Peyer's patch (tissue), 4 donors: ENCODE data around the gene TRIM5. TPM values are rescaled to one million over a fixed set of nuclear protein-coding genes. Genes with fewer than 3 reads are reported as not detected.
"Not testable (repeated sequence)": the region's sequence is repeated elsewhere in the genome, so short reads cannot be mapped to it uniquely, and the experiment has no call there.

Experiments used
- DNase-seq, 3 donors: peaks; one replicate each; pipeline ENCODE4 v3.0.0-alpha.2; 2017 to 2019
- H3K27ac ChIP-seq, 4 donors: fragments of 200-600 bp; sonication (generic); one replicate each; pipeline ENCODE4 v1.5.1; 2016 to 2019
- H3K27me3 ChIP-seq, 2 donors: fragments of 200-600 bp; sonication (generic); one replicate each; pipeline ENCODE4 v1.5.1; 2019
- H3K36me3 ChIP-seq, 3 donors: fragments of 200-600 bp; sonication (generic); one replicate each; pipeline ENCODE4 v1.5.1; 2016 to 2019
- H3K4me1 ChIP-seq, 4 donors: fragments of 200-600 bp; sonication (generic); one replicate each; pipeline ENCODE4 v1.5.1; 2016 to 2019
- H3K4me3 ChIP-seq, 4 donors: fragments of 200-600 bp; sonication (generic); 1 replicate in 3 of 4; 2 replicates in 1 of 4; pipeline ENCODE4 v1.5.1; 2016 to 2019; ENCODE audit warnings: mild to moderate bottlenecking in 1 of 4
- H3K9me3 ChIP-seq, 4 donors: fragments of 200-600 bp; sonication (generic); one replicate each; pipeline ENCODE4 v1.5.1; 2016 to 2019; ENCODE audit warnings: mild to moderate bottlenecking in 1 of 4
- CTCF ChIP-seq, 6 experiments: fragments of 450-650 bp in 4 of 6; fragments of 200-600 bp in 2 of 6; sonication (generic) in 1 of 6; IDR thresholded peaks; one replicate each; pipeline ENCODE4 v1.5.1; 2017 to 2019; ENCODE audit warnings: antibody characterized with exemption in 6 of 6, mild to moderate bottlenecking in 3 of 6, moderate library complexity in 1 of 6
- POLR2A ChIP-seq, 2 donors: fragments of 450-650 bp; IDR thresholded peaks; one replicate each; pipeline ENCODE4 v1.5.1; 2017; ENCODE audit warnings: antibody characterized with exemption in 2 of 2, mild to moderate bottlenecking in 2 of 2, moderate library complexity in 2 of 2
- total RNA-seq, 4 donors: library from RNA; depleted of rRNA; stranded (reverse); fragments of >200 nt; gene quantifications; one replicate each; pipeline ENCODE4 v1.1.0, GENCODE V29; 2016

The TRIM5 gene
- total RNA-seq, 4 donors from 2014 or later: 8.1 to 55.3 (median 21.3) TPM

GRCh38 chr11:5686426-5686825 is 1.6 kb upstream of the TRIM5 start:
- Histone ChIP-seq H3K27me3 (no peaks in the 10 kb centered on the region), H3K4me3 (no peak overlapping the region), H3K9me3 (no peaks in the 10 kb centered on the region), H3K4me1 (peaks cover 0 to 21% (median 6%) of the 10 kb centered on the region in 4 donors), H3K36me3 (no peaks in the 10 kb centered on the region), H3K27ac (no peak overlapping the region)
- TF ChIP-seq POLR2A (IDR thresholded peaks at IDR 0.05): no peak
- no peak for TF ChIP-seq CTCF (IDR thresholded peaks at IDR 0.05)
- no peak for DNase-seq

GRCh38 chr11:5684036-5684645 is 733 bp downstream of the TRIM5 start:
- H3K36me3 ChIP-seq: peaks cover 0 to 9% (median 0%) of the 10 kb centered on the region in 3 donors
- H3K9me3 ChIP-seq: no peaks in the 10 kb centered on the region
- peaks cover 0 to 12% (median 5%) of the 10 kb centered on the region in 4 donors for H3K4me1 ChIP-seq
- H3K4me3 ChIP-seq: peak overlapping the region; percentile 43 to 60 (median 50)
- no peaks in the 10 kb centered on the region for H3K27me3 ChIP-seq
- peak overlapping the region; percentile 76 to 88 (median 84) for H3K27ac ChIP-seq
- TF ChIP-seq POLR2A (IDR thresholded peaks at IDR 0.05): no peak
- no peak for TF ChIP-seq CTCF (IDR thresholded peaks at IDR 0.05)
- no peak for DNase-seq

DNA sequence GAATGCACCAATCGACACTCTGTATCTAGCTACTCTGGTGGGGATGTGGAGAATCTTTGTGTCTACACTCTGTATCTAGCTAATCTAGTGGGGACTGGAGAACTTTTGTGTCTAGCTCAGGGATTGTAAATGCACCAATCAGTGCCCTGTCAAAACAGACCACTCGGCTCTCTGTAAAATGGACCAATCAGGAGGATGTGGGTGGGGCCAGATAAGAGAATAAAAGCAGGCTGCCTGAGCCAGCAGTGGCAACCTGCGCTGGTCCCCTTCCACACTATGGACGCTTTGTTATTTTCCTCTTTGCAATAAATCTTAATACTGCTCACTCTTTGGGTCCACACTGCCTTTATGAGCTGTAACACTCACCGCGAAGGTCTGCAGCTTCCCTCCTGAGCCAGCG is 1.3 kb downstream of the TRIM5 start:
- Histone ChIP-seq H3K36me3 (peaks cover 0 to 14% (median 0%) of the 10 kb centered on the region in 3 donors), H3K4me3 (peak overlapping the region; percentile 43 to 60 (median 50)), H3K27ac (peak overlapping the region; percentile 76 to 88 (median 84))
- H3K9me3 ChIP-seq, DNase-seq, H3K27me3 ChIP-seq, H3K4me1 ChIP-seq: not testable (repeated sequence)
- peak in 1 of 2 donors; percentile 32 for TF ChIP-seq POLR2A (IDR thresholded peaks at IDR 0.05)

GRCh38 chr11:5682890-5683441 is 1.9 kb downstream of the TRIM5 start:
- not testable (repeated sequence) for H3K4me3 ChIP-seq, DNase-seq, H3K9me3 ChIP-seq, H3K4me1 ChIP-seq, H3K27me3 ChIP-seq, H3K27ac ChIP-seq
- H3K36me3 ChIP-seq: peaks cover 0 to 21% (median 0%) of the 10 kb centered on the region in 3 donors

DNA sequence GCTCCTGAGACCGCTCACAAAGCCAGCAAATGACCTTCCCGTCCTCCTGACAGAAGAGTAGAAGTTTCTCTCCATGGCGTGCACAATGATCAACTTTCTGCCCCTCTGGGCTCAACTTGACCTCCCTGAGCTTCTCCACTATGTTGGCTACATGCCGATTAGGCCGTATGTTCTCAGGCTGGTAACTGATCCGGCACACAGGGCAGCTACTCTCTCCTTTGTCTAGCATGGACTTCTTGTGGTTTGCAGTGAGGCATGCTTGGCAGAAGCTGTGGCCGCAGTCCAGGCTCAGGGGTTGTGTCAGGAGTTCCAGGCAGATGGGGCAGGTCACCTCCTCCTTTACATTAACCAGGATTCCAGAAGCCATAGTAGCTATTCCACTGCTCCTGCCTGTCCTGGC is 5.1 kb downstream of the TRIM5 start:
- Histone ChIP-seq H3K27ac (no peak overlapping the region), H3K4me1 (peaks cover 0 to 4% (median 0%) of the 10 kb centered on the region in 4 donors), H3K9me3 (no peaks in the 10 kb centered on the region), H3K4me3 (no peak overlapping the region), H3K36me3 (peaks cover 0 to 27% (median 0%) of the 10 kb centered on the region in 3 donors), H3K27me3 (no peaks in the 10 kb centered on the region)
- no peak for TF ChIP-seq CTCF (IDR thresholded peaks at IDR 0.05)
- TF ChIP-seq POLR2A (IDR thresholded peaks at IDR 0.05): no peak
- no peak for DNase-seq

GRCh38 chr11:5674391-5674790 is 10.5 kb downstream of the TRIM5 start:
- no peak for DNase-seq
- TF ChIP-seq POLR2A (IDR thresholded peaks at IDR 0.05): no peak
- no peak for TF ChIP-seq CTCF (IDR thresholded peaks at IDR 0.05)
- Histone ChIP-seq H3K9me3 (no peaks in the 10 kb centered on the region), H3K4me1 (no peaks in the 10 kb centered on the region), H3K27ac (no peak overlapping the region), H3K4me3 (no peak overlapping the region), H3K36me3 (peaks cover 0 to 34% (median 0%) of the 10 kb centered on the region in 3 donors), H3K27me3 (no peaks in the 10 kb centered on the region)
